GM18951 (cell line): Measurements from ENCODE around the gene TEPSIN.

Source experiments
- POLR2A ChIP-seq: IDR thresholded peaks from 4 replicates; pipeline ENCODE4 v1.6.1; 2011; ENCODE audit warnings: mild to moderate bottlenecking; ENCODE audit not compliant: insufficient read length, insufficient read depth; ENCODE audit errors: extremely low read depth
- in situ Hi-C: fragments of 300-500 bp; cut with MboI; formaldehyde crosslinking; loops from one replicate; pipeline ENCODE4 v1.12.0; 2022; ENCODE audit warnings: low sequenced_read_pairs, mixed read lengths, inconsistent platforms; ENCODE audit not compliant: unreplicated experiment

TEPSIN gene

DNA sequence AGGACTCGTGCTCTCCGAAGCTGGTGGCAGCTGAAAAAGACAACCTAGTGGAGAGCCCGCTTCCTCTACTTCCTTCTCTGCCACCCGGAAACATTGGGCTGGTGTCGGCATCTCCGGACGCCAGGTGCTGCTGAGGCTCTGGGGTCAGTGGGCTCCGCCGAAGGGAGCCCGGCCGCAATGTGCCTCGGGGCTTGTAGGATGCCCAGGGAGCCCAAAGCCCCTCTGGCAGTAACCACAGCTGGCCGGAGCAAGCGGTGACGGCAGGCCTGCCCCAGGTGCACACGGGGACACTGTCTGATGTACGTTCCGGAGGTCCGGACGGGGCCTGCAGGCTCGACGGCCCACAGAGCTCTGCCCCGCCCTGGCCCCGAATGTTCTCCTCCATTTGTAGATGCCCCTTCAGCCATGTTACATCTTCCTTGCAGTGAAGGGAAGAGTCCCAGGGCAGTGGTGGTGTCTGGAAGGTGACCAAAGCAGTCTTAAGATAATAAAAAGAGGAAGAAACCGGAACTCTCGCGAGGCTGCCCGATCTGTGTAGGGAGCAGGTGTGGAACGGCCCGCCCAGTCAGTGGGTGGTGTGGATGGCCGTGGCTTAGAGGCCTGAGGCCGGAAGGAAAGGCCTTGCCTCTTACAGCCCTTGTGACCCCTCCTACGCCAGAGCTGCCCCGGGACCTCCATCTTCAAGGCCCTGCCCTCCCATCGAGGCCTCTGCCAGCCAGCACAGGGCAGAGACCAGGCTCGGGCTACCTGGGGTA lies 22.9 kb upstream of the TEPSIN start:
- no peak for TF ChIP-seq POLR2A
- in situ Hi-C loops = no loop called here

DNA sequence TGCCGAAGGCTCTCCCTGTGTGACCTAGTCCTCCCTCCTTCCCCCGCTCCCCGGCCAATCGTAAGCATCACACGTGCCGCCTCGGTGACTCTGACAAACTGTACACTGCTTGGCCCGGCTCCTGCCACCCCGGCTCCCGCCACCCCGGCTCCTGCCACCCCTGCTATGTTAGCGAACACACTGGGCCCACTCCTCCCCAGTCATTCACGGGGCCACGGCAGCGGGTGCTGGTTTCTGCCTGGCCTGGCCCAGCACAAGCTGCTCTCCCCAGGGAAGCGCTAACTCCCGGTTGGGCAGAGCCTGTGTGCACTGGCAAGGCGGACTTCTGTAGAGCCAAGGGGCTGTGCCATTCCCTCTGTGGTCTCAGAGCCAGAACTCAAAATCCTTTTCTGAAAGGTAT lies 22.2 kb upstream of the TEPSIN start:
- in situ Hi-C loops = no loop called here
- no peak for TF ChIP-seq POLR2A

- in situ Hi-C loops = no loop called here
- no peak for TF ChIP-seq POLR2A
Observed at GRCh38 chr17:81260641-81261040, 21.8 kb upstream of the TEPSIN start.

- in situ Hi-C loops = no loop called here
- TF ChIP-seq POLR2A = no peak
Observed at GRCh38 chr17:81260171-81260570, 21.3 kb upstream of the TEPSIN start.

GRCh38 chr17:81259058-81259605 lies 20.3 kb upstream of the TEPSIN start:
- no peak for TF ChIP-seq POLR2A
- in situ Hi-C loops = no loop called here

- in situ Hi-C loops = no loop called here
- TF ChIP-seq POLR2A = no peak
Observed at GRCh38 chr17:81258292-81258691, 19.4 kb upstream of the TEPSIN start.

GRCh38 chr17:81257533-81257932 lies 18.7 kb upstream of the TEPSIN start:
- in situ Hi-C loops = no loop called here
- TF ChIP-seq POLR2A = no peak

- no peak for TF ChIP-seq POLR2A
- in situ Hi-C loops = no loop called here
Observed at GRCh38 chr17:81256616-81257015, 17.8 kb upstream of the TEPSIN start.

DNA sequence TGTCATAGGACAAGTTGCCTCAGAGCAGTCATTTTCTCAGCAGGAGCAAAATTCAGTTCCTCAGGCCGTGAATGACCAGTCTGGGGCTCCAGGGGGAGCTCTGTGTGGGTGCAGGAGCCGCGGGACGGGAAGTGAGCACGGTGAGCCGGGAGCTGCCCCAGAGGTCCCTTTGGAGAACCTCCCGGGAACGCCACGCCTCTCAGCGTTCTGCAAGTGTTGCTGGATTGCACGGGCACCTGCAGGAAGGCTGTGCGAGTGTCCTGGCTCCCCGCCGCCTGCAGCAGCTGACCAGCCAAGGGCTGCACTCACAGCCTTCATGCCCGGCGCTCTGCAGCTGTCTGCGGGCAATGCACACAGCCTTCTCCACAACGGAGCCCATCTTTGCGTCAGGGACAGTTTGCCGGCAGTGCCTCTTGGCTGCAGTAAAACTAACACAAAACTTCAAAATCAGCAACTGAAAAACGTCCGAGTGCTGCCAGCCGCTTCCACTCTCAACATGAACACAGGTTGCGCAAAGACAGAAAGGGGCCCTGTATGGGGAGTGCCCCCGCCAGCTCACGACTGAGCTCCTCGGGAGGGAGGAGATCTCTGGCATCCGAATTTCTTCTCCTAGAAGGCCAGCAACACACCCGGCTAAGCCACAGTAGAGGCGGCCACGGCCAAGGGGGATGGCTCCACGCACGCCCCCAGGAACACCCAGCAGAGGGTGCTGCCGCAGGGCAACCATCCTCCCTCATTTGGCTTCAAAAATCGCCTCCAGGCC lies 16.3 kb upstream of the TEPSIN start:
- in situ Hi-C loops = no loop called here
- no peak for TF ChIP-seq POLR2A

DNA sequence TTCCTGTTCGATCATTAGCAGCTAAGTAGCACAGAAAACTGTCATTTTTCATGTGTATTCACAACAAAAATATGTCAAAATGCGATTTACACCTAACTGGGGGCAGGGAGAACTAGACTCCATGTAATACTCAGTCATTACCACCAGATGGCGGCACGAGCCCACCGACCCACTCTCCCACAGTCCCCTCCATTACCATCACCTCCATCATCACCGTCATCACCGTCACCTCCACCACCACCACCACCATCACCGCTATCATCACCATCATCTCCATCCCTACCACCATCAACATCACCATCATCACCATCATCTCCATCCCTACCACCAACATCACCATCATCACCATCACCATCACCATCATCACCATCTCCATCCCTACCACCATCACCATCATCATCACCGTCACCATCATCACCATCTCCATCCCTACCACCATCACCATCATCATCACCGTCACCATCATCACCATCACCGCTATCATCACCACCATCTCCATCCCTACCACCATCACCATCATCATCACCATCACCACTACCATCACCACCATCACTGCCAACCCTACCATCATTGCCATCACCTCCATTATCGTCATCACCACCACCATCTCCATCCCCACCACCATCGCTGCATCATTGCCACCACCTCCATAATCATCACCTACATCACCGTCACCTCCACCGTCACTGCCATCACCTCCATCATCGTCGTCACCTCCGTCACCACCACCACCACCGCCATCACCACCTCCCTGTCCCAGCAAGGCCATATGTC lies 14.7 kb upstream of the TEPSIN start:
- TF ChIP-seq POLR2A = no peak
- in situ Hi-C loops = no loop called here

- TF ChIP-seq POLR2A = no peak
- in situ Hi-C loops = no loop called here
Observed at GRCh38 chr17:81252987-81253329, 14.1 kb upstream of the TEPSIN start.

DNA sequence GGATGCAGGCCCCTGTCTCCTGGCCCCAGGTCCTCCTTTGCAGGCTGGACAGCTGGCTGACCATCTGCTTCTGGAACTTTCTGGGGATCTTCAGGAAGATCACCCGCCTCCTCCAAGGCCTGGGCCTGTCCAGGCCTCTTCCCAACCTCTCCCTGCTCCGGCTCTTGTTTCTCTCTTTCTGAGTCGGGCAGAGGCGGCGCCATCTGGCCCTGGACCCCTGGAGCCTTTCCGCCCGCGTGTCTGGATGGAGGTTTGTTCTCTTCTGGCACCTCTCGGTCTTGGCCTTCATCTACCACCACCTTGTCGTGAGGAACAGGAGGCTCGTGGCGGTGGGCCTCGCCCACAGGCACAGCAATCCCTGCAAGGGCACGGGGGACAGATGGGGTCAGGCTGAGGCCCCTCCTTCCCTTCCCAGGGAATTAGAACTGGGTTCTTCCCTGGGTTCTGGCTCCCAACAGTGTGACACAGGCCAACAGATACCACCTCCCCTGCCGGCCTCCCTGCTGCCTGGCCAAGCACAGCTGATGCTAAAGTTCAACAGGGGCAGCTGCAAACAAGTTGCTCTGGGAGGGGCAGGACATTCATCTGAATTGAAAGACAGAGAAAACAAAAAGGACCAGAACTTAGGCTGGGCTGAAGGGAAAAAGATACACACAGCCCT lies 13.6 kb upstream of the TEPSIN start:
- in situ Hi-C loops = no loop called here
- TF ChIP-seq POLR2A = no peak
